Measurements from ENCODE around the gene NTM.

DNA sequence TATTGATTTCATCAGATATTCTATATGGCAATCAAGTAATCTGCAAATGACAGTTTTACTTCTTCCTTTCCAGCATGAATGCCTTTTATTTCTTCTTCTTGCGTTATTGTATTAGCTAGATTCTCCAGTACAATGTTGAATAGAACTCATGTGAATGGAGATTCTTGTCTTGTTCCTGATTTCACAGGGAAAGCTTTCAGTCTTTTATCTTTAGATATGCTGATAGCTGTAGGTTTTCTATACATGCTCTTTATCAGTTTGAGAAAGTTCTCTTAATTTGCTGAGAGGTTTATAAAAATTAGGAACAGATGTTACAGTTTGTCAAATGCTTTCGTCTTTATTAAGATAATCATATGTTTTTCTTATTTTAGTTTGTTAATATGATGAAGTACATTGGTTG, 347.2 kb downstream of the NTM start:
- TF ChIP-seq, protein P1, sequence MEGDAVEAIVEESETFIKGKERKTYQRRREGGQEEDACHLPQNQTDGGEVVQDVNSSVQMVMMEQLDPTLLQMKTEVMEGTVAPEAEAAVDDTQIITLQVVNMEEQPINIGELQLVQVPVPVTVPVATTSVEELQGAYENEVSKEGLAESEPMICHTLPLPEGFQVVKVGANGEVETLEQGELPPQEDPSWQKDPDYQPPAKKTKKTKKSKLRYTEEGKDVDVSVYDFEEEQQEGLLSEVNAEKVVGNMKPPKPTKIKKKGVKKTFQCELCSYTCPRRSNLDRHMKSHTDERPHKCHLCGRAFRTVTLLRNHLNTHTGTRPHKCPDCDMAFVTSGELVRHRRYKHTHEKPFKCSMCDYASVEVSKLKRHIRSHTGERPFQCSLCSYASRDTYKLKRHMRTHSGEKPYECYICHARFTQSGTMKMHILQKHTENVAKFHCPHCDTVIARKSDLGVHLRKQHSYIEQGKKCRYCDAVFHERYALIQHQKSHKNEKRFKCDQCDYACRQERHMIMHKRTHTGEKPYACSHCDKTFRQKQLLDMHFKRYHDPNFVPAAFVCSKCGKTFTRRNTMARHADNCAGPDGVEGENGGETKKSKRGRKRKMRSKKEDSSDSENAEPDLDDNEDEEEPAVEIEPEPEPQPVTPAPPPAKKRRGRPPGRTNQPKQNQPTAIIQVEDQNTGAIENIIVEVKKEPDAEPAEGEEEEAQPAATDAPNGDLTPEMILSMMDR (IDR thresholded peaks at IDR 0.05; ENCODE audit: low read length): no peak
- no peak for TF ChIP-seq EZH2 (IDR thresholded peaks at IDR 0.05; ENCODE audit: borderline replicate concordance, low read length)

Measured in OCI-LY1 (cell line).